ENCODE measurements around the gene CNGA3.
"Not testable (repeated sequence)": the region's sequence is repeated elsewhere in the genome, so short reads cannot be mapped to it uniquely, and the experiment has no call there.

The CNGA3 gene

DNA sequence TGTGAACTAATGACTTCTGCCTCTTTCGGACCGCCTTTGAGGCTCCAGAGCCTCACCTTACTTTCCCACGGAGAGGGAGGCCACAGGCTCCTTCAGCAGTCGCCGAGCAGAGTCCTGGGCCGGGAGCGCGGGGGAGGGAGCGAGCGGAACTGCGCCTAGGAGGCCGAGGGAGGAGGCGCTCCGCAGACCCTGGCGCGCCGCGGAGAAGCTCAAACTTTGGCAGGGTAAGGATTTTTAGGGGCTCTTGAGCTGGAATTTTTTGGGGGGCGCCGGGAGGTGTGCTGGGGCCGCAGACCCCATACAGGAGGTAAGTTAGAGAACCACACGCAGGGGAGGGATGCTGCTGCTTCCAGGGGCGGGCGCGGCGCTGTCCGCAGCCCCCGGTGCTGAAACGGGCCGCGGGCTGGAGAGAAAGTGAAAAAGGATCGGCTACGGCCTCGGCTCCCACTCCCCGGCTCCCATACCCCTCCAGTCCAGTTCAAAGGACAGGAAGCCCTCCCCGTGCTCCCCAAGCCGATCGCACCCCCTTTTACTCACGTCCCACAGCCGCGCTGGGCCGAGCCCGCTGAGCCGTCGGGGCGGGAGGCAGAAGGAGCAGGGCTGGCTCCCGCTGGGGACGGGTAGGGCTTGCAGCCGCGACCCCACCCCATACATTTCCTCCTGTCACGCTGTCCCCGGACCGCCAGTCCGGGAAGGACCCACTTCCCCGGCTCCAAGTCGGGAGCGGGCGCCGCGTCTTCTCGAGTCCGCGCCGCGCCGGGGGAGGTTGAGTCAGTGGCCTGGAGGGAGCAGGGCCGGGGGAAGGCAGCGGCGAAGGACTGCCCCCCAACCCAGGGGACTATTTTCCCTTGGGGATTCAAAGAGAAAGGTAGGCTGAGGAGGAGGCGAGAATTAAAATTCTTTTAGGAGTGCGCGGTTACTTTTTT, at the start of gene CNGA3:
Gene CNGA3, plus strand, starts transcription at position 146 of the 926 bp plus-strand sequence. CDS start 23,520 bp downstream, outside the sequence.
- peak; percentile 2 for DNase-seq

DNA sequence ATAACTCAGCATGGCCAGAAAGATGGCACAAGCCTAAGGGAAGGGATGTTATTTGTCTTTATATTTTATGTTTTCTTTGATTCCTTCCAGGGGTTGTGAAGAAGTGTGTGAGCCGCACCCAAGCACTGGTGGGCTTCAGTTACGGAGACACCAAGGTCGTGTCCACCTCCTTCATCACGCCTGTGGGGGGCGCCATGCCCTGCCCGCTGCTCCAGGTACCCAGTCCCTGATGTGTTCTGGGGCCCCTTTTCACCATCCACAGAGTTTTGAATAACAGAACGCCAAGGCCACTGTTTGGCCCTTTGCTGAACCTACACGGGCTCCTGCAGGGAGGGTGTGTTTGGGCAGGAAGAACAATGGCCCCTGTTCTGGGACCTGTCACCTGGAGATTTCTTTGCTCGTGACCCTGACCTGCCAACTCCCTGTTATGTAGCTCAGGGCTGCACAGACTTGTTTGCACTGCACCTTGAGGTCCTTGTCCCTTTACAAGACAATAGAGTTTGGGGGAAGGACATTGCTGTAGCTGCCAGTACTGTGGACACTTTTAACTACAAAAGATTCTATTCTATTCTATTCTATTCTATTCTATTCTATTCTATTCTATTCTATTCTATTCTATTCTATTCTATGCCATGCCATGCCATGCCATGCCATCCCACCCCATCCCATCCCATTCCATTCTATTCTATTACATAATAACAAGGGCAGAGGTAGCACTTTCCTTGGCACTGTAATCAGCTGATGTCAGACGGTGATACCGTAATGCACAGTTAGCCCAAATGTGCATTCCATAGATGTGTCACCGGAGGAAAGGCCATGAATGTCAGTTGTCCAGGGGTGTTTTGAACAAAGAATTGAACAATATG, 48.2 kb upstream of the CNGA3 start:
- no peak for DNase-seq

DNA sequence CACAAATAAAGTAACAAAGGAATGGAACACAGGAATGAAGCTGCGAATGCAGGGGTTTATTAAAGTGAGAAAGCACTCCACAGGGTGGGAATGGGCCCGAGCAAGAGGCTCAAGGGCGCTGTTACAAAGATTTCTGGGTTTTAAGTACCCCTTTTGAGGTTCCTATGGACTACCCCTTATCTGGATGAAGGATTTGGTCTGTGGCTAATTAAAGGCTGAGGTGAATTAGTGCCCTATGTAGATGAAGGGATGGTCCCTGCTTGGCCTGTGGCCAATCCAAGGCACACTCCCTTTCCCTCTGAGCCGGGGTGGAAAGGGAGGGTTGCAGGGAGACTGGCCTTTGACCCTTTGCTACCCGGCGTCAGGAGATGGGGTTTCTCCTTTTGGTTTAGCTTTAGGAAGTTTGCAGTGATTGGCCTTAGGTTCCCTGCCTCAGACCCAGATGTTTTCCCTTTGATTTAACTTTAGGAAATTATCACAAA, 47.5 kb upstream of the CNGA3 start:
- DNase-seq, result no peak

DNA sequence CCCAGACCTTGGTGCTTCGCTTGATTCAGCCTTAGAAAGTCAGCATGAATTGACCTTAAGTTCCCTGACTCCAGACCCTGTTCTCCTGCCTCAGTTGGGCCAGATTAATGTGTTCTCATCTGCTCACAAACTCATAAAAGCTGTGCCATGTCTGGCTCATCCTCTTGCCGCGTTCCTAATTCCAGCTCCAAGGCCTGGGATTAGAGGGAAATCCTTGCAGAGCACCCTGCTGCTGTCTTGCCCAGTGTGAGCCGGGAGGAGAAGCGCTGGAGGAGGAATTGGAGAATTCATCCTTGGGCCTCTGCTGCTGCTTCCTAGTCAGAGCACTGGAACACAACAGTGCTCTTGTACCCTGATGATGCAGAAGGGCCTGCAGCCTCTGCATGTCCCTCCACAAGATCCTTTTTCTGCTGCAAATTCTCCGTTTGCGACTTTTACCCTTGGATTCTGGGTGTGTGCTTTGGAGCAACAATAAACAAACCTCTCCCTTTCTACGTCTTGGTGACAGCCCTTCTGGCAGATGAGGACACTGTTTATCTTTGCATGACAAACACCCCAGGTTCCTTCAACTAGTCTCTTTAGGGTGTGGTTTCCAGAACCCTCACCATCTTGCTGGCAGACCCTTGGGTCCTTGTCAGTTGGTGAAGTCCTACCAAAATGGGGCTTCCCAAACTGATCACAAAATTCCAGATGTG, 46.9 kb upstream of the CNGA3 start:
- DNase-seq, result no peak

DNA sequence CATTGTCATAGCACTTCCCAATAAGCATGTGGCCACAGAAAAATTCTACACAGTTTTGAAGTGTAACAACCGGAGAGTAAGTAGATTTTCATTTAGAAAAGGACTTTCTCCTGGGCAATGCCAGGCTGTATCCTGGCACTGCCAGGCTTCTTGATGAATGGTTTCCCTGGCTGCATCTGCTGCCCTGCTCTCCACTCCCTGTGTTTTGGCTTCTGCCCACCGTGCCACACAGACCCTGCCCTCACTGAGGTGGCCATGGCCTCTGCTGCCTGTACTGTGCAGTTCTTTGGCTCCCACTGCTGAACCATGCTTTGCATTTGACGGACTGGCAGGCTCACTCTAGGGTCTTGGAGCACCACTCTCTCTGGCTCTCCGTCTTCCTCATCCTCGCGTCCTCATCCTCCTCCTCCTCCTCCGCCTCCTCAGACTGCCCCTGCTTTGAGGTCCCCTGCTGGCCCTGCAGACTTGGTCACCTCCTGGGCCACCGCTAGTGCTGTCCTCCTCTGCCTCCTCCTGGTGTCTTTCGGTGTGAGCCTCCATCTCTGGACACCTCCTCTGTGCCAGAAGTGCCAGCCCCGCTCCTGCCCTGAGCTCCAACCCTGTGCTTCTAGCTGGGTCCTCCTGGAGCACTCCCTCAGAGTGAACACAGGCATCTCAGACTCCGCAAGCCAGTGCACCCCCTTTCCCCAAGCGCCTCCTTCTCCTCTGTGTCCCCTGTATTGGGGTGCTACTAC, 45.9 kb upstream of the CNGA3 start:
- DNase-seq, result no peak

DNA sequence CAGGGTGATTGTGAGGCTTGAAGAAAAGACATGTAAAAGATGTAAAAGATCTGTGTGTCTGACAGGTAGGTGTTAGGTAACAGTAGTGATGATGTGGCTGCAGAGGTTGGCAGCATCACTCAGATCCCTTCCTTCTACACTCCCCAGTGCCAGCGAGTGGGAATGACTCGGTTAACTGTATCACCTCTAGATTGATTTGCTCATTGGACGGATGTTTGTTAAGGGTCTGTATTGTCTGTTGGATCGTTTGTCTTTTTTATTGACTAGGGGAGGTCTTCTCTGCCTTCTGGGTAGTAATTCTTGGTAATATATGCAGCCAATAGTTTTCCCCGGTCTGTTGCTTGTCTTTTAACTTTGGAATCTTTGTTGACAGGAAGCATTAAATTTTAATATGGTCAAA, 44.8 kb upstream of the CNGA3 start:
- DNase-seq, result no peak

DNA sequence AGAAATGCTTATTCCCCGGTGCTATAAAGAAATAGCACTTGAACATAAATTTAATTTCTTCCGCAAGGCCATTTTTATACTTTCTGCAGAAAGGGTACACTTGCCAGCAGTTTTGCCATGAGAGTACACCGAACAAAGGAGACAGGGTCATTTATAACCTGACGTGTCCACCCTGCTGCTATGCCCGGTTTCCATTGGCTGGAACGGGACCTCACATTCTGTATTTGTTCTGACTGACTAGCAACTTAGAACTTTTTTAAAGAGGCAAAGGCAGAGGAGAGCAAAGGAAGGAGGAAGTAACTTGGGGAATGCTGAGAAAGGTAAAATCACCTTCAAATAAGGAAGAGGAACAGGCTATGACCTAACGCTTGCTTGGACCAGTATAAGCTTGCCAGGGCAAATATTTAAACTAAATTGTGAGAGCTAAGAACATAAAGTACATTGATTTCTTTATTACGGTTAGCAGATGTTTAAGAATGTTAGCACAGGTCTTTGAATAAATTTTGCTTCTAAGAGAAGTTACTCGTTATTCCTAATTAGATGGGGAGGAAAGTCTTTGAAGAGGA, 39.0 kb upstream of the CNGA3 start:
- not testable (repeated sequence) for DNase-seq

DNA sequence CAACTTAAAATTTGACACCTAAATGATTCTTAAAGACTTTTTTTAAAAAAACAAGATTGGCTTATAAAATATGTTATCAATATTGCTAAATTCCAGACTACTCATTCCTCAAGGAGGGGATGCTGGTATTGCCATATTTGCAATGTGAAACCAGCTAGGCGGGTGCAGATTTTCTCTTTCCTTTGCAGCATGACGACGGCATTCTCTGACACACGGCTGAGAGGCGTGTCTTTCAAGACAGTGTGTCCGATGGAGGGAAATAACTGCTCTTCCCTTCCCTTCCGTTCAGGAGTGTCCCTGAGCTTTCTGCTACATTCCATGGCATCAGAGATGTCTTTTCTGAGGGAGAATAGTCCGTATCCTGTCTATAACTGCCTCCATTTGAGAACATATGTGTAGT, 38.2 kb upstream of the CNGA3 start:
- no peak for DNase-seq

DNA sequence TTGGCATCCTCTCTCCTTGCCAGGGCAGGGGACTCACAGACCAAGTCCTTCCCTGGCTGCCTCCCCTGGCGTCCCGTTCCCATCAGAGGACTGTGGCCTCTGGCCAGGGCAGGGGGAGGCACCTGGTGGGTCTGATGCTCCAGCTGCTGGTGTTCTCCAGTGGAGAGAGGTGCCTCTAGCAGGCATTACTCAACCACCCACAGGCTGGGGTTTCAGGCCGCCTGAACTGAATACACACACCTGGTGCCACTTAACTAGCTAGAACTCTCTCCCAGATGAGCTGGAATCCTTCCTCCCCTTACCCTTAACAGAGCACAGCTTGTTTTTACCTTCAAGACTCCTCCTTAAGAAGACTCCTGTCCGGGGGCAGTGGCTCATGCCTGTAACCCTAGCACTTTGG, 37.7 kb upstream of the CNGA3 start:
- DNase-seq, result no peak

DNA sequence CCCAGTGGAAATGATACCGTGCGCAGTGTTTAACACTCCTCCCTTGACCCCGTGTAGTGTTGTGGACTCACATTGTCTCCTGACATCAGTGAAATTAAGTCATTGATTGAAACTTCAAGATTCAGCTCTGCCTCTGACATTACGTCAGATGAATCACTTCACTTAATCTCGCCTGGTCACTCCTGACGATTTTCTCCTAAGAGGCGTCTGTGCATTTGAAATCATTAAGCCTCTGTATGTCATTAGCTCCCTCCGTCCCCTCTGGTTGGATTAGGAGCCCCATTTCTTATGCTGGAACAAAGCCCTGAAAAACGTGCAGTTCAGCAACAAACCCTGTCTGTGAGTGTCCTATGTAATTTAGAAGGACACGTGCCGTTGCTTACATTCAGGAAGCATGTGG, 36.7 kb upstream of the CNGA3 start:
- no peak for DNase-seq

DNA sequence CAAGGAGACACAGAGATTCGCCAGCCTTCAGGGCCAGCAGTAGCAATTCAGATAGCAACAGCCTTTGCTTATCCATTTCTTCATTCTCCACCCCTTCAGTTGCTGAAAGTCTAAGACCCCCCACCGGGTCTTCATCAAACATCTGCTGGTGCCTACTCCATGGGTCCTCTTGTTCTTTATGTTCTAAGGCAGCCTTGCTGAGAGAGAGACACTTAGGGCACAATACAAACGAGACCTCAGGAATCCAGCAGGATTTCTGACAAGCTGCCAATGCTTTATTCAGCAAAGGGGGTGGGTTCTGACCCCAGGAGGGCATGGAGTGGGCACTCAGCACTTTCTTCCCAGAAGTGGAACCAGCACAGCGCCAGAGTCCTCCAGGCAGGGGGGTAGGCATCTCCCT, 36.2 kb upstream of the CNGA3 start:
- no peak for DNase-seq

DNA sequence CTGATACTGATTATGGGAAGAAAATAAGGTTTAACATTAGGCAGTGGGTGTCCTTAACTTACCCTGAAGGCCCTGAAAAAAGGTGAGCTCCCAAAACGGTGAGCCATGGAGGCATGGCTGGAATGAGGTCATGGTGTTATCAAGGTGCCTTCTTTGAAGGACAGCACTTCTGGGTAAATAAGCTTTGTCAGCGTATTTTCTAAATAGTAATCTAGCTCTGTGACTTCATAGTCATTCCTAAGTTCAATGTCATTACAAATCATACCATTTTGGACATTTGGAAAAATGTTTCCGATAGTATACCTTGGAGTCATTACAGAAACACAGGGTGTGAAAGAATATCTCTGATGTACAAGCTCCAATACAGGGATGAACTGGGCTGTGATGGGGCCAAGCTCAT, 35.2 kb upstream of the CNGA3 start:
- DNase-seq, result no peak

DNA sequence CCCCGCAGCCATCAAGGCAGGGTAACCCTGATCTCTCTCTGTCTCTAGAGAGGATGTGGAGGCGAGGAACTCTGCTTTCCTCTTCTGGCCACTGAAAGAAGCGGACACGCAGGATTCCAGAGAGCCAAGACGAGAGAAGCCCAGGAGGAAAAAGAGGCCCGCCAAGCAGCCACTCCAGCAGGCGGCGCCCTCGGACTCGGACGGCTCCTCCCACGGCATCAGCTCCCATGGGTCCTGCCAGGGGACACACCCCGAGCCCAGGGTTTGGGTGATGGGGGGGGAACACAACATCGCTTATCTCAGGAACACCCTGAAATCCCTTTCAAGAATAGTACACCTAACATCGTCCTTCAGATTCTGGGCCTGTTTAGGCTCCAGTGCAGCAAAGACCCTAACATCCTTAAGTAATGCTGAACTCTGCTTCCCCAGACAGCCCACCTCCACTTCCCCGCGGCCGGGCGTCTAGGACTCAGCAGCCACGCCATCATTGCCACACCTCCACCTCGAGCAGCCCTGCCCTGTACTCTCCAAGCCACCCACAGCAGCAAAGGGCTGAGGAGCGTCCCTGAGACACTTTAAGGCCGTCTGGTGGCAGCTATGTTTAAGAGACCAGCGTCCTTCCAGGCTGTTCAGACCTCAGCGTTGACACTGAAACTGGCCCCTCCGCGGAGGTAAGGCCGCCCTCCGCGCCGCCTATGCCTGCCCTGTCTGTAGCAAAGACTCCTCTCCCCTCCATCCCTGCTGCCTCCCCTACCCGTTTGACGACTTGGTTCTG, 34.3 kb upstream of the CNGA3 start:
- no peak for DNase-seq

DNA sequence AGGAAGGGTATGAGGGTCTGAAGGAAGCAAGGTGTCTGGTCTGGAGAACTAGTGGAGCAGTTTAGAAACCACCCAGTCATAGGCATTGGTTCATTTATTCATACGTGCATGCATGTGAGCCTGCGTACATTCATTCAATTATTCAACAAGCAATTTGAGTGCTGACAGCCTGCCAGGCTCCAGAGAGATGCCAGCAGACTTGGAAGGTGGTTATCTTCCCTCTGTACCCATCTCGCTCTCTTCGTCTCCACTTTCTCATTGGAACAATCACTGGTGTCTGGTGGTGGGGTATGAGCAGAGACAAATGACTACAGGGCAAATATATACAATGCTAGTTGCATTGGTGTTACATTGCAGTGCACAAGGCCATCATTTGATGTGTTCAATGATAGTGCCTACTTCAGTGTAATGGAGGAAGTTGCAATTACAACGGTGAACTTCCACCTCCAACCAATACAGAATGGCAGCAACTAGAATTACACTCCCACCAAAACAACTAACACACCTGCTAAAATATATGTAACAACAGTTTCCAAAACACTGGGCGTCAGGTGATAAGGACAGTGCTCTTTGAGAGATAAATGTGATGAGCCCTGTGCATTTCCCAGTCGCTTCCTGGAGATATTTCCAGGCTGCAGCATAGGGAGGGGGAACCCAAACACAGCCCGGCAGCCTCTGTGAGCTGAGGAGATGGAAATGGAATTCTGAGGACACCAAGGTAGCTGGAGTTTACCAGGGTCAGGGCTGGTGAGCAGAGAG, 32.6 kb upstream of the CNGA3 start:
- DNase-seq, result no peak

DNA sequence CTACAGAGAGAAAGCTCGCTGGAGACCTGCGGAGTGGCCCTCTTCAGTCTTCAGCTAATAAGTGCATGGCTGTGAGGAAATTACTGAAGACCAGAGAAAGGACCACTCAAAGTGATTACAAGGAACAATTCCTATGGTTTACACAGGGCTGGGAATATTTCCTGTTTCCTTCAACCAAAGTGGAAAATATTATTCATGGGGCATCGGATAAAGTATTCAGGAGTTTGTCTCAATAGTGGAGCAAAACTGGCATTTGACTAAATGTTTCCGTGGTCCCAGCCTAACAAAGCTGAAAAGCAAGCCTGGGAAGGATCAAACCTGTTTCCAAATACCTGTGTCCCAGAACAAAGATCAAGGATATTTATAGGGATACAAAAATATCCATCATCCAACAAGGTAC, 32.0 kb upstream of the CNGA3 start:
- no peak for DNase-seq

DNA sequence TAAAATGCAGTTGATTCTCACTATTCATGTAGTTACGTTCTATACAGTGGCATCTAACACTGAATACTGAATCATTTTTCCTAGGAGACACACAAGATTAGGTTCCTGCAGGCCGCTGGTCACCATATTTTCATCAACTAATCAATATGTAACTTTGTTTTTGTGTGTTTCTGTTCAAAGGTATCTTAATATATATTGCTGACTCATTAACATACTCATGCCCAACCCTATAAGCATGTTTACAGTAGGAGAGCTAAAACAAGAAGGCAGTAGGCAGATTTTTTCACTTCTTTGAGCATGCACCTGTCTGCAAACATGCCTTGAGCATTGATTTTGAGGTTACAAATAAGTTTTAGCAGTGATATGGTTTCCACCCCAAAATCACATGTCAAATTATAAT, 30.3 kb upstream of the CNGA3 start:
- no peak for DNase-seq

DNA sequence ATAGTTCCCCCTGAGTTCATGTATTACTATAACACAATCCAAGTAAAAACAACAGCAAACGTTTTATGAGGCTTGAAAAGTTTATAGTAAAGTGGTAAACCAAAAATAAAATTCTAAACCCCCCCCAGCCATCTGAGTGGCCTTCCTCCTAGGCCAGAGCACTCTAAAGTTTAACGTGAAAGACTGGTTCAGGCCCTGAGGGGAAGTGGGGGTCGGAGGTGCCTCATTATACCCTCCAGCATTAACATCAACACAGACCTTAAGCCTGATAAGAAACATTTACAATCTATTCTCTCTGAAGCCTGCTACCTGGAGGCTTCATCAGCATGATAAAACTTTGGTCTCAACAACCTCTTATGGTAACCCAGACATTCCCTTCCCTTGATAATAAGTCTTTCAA, 29.0 kb upstream of the CNGA3 start:
- no peak for DNase-seq

DNA sequence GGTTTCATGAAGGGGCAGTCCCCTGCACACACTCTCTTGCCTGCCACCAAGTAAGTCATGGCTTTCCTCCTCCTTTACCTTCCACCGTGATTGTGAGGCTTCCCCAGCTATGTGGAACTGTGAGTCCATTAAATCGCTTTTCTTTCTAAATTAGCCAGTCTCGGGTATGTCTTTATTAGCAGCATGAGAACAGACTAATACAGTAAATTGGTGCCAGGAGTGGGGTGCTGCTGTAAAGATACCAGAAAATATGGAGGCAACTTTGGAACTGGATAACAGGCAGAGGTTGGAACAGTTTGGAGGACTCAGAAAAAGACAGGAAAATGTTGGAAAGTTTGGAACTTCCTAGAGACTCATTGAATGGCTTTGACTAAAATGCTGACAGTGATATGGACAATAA, 26.1 kb upstream of the CNGA3 start:
- not testable (repeated sequence) for DNase-seq

DNA sequence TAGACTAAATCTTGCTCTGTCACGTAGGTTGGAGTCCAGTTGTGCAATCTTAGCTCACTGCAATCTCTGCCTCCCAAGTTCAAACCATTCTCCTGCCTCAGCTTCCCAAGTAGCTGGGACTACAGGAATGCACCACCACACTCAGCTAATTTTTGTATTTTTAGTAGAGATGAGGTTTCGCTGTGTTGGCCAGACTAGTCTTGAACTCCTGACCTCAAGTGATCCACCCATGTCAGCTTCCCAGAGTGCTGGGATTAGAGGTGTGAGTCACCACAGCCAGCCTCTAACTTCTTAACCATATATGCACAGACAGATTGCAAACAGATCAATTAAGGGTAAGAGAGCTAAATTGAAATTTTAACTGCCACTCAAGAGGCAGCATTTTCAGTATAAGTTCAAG, 22.1 kb upstream of the CNGA3 start:
- no peak for DNase-seq

DNA sequence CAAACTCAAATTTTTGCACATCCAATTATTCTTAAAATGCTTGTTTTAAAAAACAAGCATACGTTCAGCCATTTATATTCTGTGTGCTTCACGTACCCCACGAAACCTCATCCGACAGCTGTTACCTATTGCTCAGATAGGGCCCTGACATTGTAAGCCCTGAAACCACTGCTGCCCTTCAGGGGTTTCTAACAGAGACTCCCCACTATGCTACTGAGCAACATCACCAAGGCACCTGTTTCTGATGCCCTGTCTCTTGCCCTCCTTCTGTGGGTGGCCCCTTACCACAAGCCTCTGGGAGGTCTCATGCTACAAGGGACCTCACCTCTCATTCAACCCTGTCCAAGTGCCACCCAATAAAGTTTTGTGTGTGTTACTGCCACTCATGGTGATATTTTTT, 18.5 kb upstream of the CNGA3 start:
- DNase-seq, result no peak

DNA sequence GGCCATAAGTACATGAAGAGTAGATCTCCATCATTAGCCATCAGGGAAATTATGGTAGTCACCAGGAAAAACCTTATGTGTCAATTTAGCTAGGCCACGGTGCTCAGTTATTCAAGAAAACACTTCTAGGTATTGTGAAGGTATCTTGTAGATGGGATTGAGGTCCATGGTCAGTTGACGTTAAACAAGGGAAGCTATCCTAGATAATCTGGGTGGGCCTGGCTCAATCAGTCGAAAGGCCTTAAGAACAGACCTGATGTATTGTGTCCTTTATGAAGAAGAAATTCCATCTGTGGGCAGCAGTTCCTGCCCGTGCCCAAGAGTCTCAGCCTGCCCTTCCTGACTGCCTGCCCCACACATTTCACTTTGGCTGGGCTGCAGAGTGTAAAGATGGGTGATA, 16.7 kb upstream of the CNGA3 start:
- DNase-seq, result no peak

Measured in stimulated activated naive CD4-positive, alpha-beta T cell treated with Interleukin-2 at 50 U/mL for 16 hours (primary cell).